Osteocyte (in vitro differentiated cells): ENCODE measurements around the gene MYOC. TPM values are rescaled to one million over a fixed set of nuclear protein-coding genes. Genes with fewer than 3 reads are reported as not detected.

Experiments
- DNase-seq: peaks from one replicate; pipeline ENCODE4 v3.0.0; 2021; ENCODE audit warnings: mixed read lengths; ENCODE audit not compliant: unreplicated experiment; ENCODE audit errors: extremely low spot score
- H3K27ac Mint-ChIP-seq: one replicate; pipeline ENCODE4 v1.8.0; 2021; ENCODE audit warnings: mild to moderate bottlenecking, mixed read lengths; ENCODE audit not compliant: unreplicated experiment
- H3K27me3 Mint-ChIP-seq: one replicate; pipeline ENCODE4 v1.8.0; 2021; ENCODE audit warnings: mixed read lengths; ENCODE audit not compliant: unreplicated experiment
- H3K36me3 Mint-ChIP-seq: one replicate; pipeline ENCODE4 v1.8.0; 2021; ENCODE audit warnings: mixed read lengths; ENCODE audit not compliant: unreplicated experiment
- H3K4me1 Mint-ChIP-seq: one replicate; pipeline ENCODE4 v1.8.0; 2021; ENCODE audit warnings: mixed read lengths; ENCODE audit not compliant: unreplicated experiment
- H3K4me3 Mint-ChIP-seq: one replicate; pipeline ENCODE4 v1.8.0; 2021; ENCODE audit warnings: mild to moderate bottlenecking, moderate library complexity, mixed read lengths; ENCODE audit not compliant: unreplicated experiment
- H3K9me3 Mint-ChIP-seq: one replicate; pipeline ENCODE4 v1.8.0; 2021; ENCODE audit warnings: mixed read lengths; ENCODE audit not compliant: unreplicated experiment
- total RNA-seq: library from RNA; stranded (reverse); gene quantifications from 2 replicates; pipeline ENCODE4 v1.2.1, GENCODE V29; 2021
- TF ChIP-seq, protein P1 (sequence below): fragments of 200-600 bp; sonication (generic); IDR thresholded peaks from 2 replicates; pipeline ENCODE4 v1.5.0; 2021; ENCODE audit warnings: antibody characterized with exemption, mild to moderate bottlenecking, moderate library complexity

Gene MYOC
- total RNA-seq, 1 donor from 2014 or later, result not detected

DNA sequence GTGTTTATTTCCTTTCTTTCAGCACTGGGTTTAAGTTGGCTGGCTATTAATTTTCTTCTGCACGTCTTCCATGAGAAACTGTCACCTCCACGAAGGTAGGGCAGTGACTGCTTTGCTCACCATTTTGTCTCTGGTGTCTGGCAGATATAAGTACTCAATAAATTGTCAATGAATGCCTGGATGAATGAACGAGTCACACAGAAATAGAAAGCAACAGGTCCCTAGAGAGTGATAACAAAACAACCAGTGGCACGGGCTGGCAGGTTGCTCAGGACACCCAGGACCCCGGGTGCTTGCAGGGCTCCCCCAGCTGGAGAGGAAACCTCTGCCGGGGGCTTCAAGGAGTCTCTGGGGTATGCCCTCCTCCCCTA is 3.2 kb upstream of the MYOC start:
- H3K27ac Mint-ChIP-seq, result no peak overlapping the region
- TF ChIP-seq, protein P1, sequence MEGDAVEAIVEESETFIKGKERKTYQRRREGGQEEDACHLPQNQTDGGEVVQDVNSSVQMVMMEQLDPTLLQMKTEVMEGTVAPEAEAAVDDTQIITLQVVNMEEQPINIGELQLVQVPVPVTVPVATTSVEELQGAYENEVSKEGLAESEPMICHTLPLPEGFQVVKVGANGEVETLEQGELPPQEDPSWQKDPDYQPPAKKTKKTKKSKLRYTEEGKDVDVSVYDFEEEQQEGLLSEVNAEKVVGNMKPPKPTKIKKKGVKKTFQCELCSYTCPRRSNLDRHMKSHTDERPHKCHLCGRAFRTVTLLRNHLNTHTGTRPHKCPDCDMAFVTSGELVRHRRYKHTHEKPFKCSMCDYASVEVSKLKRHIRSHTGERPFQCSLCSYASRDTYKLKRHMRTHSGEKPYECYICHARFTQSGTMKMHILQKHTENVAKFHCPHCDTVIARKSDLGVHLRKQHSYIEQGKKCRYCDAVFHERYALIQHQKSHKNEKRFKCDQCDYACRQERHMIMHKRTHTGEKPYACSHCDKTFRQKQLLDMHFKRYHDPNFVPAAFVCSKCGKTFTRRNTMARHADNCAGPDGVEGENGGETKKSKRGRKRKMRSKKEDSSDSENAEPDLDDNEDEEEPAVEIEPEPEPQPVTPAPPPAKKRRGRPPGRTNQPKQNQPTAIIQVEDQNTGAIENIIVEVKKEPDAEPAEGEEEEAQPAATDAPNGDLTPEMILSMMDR, result no peak
- DNase-seq, result no peak
- no peak overlapping the region for H3K4me3 Mint-ChIP-seq
- H3K36me3 Mint-ChIP-seq, result no peaks in the 10 kb centered on the region
- peaks cover 11% of the 10 kb centered on the region for H3K4me1 Mint-ChIP-seq
- no peaks in the 10 kb centered on the region for H3K9me3 Mint-ChIP-seq
- H3K27me3 Mint-ChIP-seq, result peaks cover 22% of the 10 kb centered on the region

DNA sequence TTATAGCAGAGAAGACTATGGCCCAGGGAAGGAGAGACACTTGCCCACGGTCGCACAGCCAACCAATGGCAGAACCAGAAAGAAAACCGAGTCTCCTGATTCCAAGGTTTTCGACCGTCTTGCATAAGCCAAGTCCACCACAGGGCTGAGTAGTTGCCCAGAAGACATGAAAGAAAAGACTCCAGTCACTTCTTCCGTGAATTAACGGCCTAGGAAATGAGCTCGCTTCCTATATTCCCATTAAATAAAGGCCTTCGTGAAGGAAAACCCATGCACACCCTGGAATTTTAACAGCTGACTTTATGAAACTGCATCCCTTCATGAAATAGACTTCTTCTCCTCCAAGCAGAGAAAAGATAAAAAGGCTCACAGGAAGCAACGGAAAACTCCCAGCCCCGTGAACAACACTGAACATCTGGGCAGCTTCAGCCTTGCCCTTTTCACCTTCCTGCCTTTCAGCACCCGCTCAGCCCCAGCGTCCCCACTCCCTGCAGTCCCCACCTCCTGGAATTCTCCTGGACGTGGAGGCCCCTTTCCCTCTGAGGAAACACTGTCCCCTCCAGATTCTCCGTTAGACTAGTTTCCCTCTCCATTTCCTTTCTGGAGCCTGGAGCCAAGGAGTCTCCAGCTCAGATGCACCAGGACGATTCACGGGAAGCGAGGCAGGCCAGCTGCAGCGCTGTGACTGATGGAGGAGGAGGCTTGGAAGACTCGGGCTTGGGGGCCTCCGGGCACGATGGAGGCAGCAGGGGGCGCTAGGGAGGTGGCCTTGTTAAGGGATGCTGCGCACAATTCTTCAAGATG is 2.7 kb upstream of the MYOC start:
- no peak for DNase-seq
- Mint-ChIP-seq H3K36me3 (no peaks in the 10 kb centered on the region), H3K4me1 (peaks cover 11% of the 10 kb centered on the region), H3K4me3 (no peak overlapping the region), H3K9me3 (no peaks in the 10 kb centered on the region), H3K27ac (no peak overlapping the region), H3K27me3 (peaks cover 26% of the 10 kb centered on the region)
- TF ChIP-seq, protein P1, result peak; percentile 52

DNA sequence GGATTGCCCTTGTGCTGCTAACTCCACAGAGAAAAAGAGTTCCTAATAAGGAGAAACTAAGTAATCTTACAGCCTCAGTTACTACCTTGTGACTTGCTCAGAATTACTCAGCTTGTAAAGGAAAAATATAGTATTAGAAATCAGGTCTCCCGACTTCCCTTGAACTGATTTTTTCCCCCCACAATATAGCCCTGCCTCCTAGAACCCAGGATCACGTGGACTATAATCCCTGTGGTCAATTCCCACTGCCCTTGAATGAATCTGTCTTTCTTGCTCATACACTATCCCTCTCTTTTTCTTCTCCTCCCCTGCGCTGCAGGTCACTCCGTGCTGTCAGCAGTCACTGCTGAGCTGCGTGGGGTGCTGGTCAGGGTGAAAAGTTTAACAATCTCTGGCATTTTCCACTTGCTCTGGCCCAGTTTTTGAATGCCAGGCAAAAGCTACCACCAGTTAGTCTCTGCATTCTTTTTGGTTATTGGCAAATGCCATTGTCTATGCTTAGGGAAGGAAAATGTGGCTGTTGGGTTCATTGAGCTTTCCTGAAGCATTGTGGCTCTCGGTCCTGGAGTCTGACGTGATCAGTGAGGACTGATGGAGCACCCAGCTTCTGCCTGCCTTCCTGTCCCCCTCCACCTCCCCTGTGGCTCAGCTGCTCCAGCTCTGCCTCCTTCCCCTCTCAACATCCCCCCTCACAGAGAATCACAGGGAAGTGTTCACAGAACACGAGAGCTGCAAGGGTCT is 1.9 kb upstream of the MYOC start:
- Mint-ChIP-seq H3K4me1 (peaks cover 11% of the 10 kb centered on the region), H3K9me3 (no peaks in the 10 kb centered on the region), H3K27ac (no peak overlapping the region), H3K36me3 (no peaks in the 10 kb centered on the region), H3K4me3 (no peak overlapping the region), H3K27me3 (peaks cover 30% of the 10 kb centered on the region)
- DNase-seq, result no peak
- TF ChIP-seq, protein P1, result no peak

DNA sequence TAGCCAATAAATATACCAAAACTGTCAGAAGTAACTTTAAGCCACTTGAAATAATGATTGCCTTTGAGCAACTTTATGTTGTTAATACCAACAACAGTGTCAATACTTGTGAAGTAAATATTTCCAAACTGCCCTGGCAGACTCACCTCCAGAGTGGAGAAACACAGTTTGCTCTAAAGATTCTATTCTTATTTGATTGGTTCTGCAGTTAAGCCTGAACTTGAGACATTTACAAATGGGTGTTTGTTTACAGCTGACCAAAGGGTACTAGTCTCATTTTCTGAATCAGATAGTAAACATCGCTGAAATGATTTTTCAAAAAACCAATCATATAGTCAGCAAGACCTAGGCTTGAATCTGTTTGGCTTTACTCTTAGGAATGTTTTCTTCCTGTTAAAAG is 1.3 kb upstream of the MYOC start:
- H3K27ac Mint-ChIP-seq, result no peak overlapping the region

DNA sequence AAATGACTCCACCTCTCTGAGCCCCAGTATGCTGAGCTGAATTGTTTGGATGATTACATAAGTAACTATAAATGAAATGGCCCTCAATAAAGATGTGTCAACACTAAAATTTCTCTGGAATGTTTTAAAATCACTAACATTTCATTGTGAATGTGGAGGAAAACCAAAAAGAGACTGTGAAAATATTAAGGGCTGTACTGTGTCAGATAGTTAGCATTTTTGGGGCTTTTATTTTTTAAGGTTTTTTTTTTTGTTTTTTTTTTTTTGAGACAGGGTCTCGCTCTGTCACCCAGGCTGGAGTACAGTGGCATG is 6.3 kb downstream of the MYOC start:
- H3K27me3 Mint-ChIP-seq, result peaks cover 19% of the 10 kb centered on the region
- peaks cover 1% of the 10 kb centered on the region for H3K4me1 Mint-ChIP-seq
- TF ChIP-seq, protein P1, result no peak
- H3K4me3 Mint-ChIP-seq, result no peak overlapping the region
- H3K36me3 Mint-ChIP-seq, result no peaks in the 10 kb centered on the region
- H3K27ac Mint-ChIP-seq, result no peak overlapping the region
- DNase-seq, result no peak
- H3K9me3 Mint-ChIP-seq, result no peaks in the 10 kb centered on the region

More for the DNA sequence above, 1.3 kb upstream of the MYOC start:
- no peaks in the 10 kb centered on the region for H3K36me3 Mint-ChIP-seq
- no peak overlapping the region for H3K4me3 Mint-ChIP-seq
- DNase-seq, result no peak
- TF ChIP-seq, protein P1, result no peak
- peaks cover 11% of the 10 kb centered on the region for H3K4me1 Mint-ChIP-seq
- peaks cover 30% of the 10 kb centered on the region for H3K27me3 Mint-ChIP-seq
- no peaks in the 10 kb centered on the region for H3K9me3 Mint-ChIP-seq
